Heart left ventricle (tissue), 13 donors: ENCODE results near the gene SLC39A3.

Experiments used
- CTCF ChIP-seq, 12 donors: fragments of 200-600 bp; sonication (generic) in 4 of 12; IDR thresholded peaks; one replicate each; pipeline versions ENCODE4 v1.5.0 to v1.8.0; 2018 to 2022; ENCODE audit warnings: antibody characterized with exemption in 12 of 12, mild to moderate bottlenecking in 5 of 12
- POLR2A ChIP-seq, 2 donors: fragments of 450-650 bp; IDR thresholded peaks; one replicate each; pipeline ENCODE4 v1.6.1; 2017; ENCODE audit warnings: antibody characterized with exemption in 2 of 2, mild to moderate bottlenecking in 2 of 2, moderate library complexity in 2 of 2
- donor health status: ischemic (EF 13 %, LVEDD 7.1; RV severe dilation, severe dysfunction).
- donor health status: DM: no; HTN: yes; CAD: no.
- donor health status: DM: no; HTN: no; CAD: no.
- donor health status: ischemic (EF 25% LVEDD 6.9; RV normal size, moderate dysfunction).
- donor health status: ischemic (EF 25% LVEDD 5.7; RV mildly dilated, moderate dysfunction).
- donor health status: ischemic (EF 35%, LVEDD 5.7; RV mildly dilated, moderate dysfunction).
- donor health status: nonischemic (EF 11% LVEDD 7.7; RV severe dilation, severe dysfunction).
- donor health status: DM: yes; HTN: yes; CAD: no.
- donor health status: PGD.
- donor health status: ischemic (EF 29% LVEDD 5.4; RV normal size, mild dysfunction).
- donor health status: nonischemic (EF 23%, LVEDD 6.1; RV moderate dilation, normal function).

- TF ChIP-seq CTCF (IDR thresholded peaks at IDR 0.05) (no peak), POLR2A (IDR thresholded peaks at IDR 0.05) (no peak)
Observed at GRCh38 chr19:2686360-2686759, 53.5 kb downstream of the SLC39A3 start.
